Right ventricle myocardium superior (tissue), 1 donor: ENCODE measurements around the gene ZSCAN20. TPM values are rescaled to one million over a fixed set of nuclear protein-coding genes. Genes with fewer than 3 reads are reported as not detected.
"Not testable (repeated sequence)": the region's sequence is repeated elsewhere in the genome, so short reads cannot be mapped to it uniquely, and the experiment has no call there.

Experiments used
- ATAC-seq: fragments of 200-7000 bp; cut with Tn5 transposase; one replicate; pipeline ENCODE4 v1.9.1; 2020; ENCODE audit warnings: mild to moderate bottlenecking; ENCODE audit not compliant: poor library complexity
- DNase-seq: peaks from one replicate; pipeline ENCODE4 v3.0.0-alpha.2; 2020
- intact Hi-C: fragments of 100-400 bp; cut with DNase I; formaldehyde crosslinking; loops from one replicate; pipeline ENCODE4 v1.11.2; 2022
- total RNA-seq: library from RNA; stranded (reverse); fragmentation: NEBNext Ultra II Directional; extraction: Animal tissue kit (Norgen Biotek cat#: 25700); gene quantifications from one replicate; pipeline ENCODE4 v1.2.1, GENCODE V29; 2021
- donor health status: DM: no; HTN: yes; CAD: no; lungs with severe emphysema.

Gene ZSCAN20
- total RNA-seq, 1 donor from 2014 or later = 4.4 TPM

- DNase-seq = no peak
- intact Hi-C loops = no loop called here
- no peak for ATAC-seq
Measured at GRCh38 chr1:33468967-33469366, 3.5 kb upstream of the ZSCAN20 start.

DNA sequence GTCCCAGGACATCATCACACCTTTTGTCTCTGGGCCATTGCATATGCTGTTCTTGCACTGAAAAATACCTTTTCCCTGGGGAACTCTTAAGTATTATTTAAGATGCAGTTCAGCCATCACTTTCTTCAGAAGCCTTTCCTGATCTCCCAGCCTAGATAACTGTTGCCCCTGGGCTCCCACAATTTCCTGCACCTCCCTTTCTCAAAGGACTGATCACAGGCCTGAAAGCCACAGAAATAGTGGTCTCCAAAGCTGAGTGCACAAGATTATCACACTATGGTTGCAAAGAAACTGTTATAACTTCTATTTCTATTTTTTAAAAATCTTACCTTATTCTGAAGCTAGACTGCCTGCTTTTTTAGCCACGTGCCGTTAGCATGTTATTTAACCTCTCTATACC, 2.8 kb upstream of the ZSCAN20 start:
- ATAC-seq (no peak), DNase-seq (no peak)
- intact Hi-C loops = loop anchor here (5.0 to 10.0 kb wide), 3 partner anchors 143 to 255 kb away; no protein-coding TSS in a partner anchor

GRCh38 chr1:33470495-33471012, 1.9 kb upstream of the ZSCAN20 start:
- DNase-seq (peak; percentile 88), ATAC-seq (peak; percentile 71)
- intact Hi-C loops = loop anchor here (5.0 to 10.0 kb wide), 3 partner anchors 142 to 256 kb away; no protein-coding TSS in a partner anchor

- no peak for ATAC-seq
- intact Hi-C loops = loop anchor here (5.0 to 10.0 kb wide), 3 partner anchors 141 to 257 kb away; no protein-coding TSS in a partner anchor
- no peak for DNase-seq
Measured at GRCh38 chr1:33471416-33471815, 1.0 kb upstream of the ZSCAN20 start.

DNA sequence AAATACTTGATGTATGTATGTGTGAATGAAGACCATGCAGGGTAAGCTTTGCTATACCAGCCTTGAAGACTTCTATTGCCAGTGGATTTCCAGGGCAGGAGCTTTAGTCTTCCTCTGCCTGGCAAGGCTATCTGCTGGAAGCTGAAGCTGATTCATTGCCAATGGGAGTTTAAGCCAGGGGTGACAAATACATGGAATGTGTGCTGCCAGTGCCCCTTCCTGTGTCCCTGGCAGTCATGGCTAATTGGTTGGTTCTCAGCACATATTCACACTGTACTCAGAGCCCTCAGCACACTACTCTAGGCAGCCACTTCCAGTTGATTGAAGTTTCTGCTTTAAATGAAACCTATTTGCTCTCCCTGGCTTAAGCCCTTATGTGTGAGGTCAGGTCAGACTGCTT, 1.5 kb downstream of the ZSCAN20 start:
- DNase-seq (no peak), ATAC-seq (peak; percentile 53)
- intact Hi-C loops = loop anchor here (5.0 to 10.0 kb wide), 3 partner anchors 138 to 259 kb away; no protein-coding TSS in a partner anchor

GRCh38 chr1:33477451-33477850, 5.0 kb downstream of the ZSCAN20 start:
- intact Hi-C loops = loop anchor here (10.0 kb wide), 1 partner anchor 263 kb away; no protein-coding TSS in a partner anchor
- no peak for DNase-seq
- no peak for ATAC-seq

- no peak for ATAC-seq
- intact Hi-C loops = no loop called here
- no peak for DNase-seq
Measured at GRCh38 chr1:33482412-33482811, 10.0 kb downstream of the ZSCAN20 start.

DNA sequence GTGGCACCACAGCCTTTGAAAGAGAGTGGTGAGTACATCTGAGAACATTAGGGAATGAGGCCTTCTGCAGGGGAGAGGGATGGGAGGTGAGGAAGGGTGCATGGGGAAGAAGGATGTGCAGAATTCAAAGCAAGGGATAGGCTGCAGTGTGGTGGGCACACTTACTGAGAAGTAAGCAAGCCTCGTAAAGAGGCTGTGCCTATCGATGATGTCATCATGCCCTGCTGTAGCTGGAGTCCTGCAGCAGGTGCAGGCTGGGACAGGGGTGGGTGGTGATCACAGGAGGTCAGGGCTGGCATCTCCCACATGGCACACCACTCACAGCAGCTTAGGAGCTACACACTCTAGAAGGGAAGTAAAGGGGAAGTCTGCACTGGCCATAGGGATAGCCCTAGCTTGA, 16.2 kb downstream of the ZSCAN20 start:
- DNase-seq (no peak), ATAC-seq (no peak)
- intact Hi-C loops = no loop called here

DNA sequence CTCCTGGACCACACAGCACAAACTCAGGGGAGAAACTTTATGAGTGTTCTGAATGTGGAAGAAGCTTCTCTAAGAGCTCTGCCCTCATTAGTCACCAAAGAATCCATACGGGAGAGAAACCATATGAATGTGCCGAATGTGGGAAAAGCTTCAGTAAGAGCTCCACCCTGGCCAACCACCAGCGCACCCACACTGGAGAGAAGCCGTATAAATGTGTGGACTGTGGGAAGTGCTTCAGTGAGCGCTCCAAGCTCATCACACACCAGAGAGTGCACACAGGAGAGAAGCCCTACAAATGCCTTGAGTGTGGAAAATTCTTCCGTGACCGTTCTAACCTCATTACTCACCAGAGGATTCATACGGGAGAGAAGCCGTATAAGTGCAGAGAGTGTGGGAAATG, 22.5 kb downstream of the ZSCAN20 start:
- intact Hi-C loops = no loop called here
- ATAC-seq = no peak
- no peak for DNase-seq

GRCh38 chr1:33497410-33497809, 25.0 kb downstream of the ZSCAN20 start:
- no peak for ATAC-seq
- intact Hi-C loops = no loop called here
- DNase-seq = no peak

DNA sequence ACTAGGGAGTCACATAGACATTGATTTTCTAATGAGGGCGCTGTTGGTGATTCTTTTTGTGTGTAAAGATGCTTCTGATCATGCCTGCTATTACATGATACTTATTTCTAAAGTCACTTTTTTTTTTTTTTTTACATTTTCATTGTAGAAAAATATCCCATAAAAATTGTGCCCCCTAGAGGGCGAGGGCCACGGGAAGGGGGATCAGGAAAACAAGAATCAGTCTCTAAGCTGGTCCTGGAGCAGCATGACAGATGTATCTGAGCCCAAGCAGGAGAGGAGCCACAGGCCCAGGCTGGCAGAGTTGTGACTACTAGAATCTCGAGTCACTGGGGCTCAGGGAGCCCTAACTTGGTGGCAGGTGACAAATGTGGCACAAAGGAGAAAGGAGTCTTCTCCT, 28.1 kb downstream of the ZSCAN20 start:
- ATAC-seq = no peak
- intact Hi-C loops = no loop called here
- DNase-seq = no peak

GRCh38 chr1:33501309-33501708, 28.9 kb downstream of the ZSCAN20 start:
- intact Hi-C loops = no loop called here
- no peak for ATAC-seq

DNA sequence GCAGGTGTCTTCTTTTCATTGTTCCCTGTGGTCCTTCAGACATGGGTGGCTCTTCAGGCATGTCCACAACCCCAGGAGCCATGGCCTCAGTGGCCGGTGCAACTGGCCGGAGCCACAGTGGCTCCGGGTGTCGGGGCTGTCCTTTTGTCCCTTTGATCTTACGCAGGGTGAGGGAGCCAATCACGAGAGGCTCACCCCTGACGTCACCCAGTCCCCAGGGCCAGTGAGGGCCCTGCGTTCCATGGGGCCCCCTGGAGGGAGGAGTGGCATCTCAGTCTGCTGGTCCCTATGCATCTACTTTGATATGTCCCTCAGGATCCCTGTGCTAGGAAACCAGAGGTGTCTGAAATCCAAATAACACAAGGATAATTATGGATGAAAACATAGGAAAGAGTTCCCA, 29.3 kb downstream of the ZSCAN20 start:
- DNase-seq (no peak), ATAC-seq (no peak)
- intact Hi-C loops = no loop called here

More at GRCh38 chr1:33501309-33501708, 28.9 kb downstream of the ZSCAN20 start:
- DNase-seq = no peak

DNA sequence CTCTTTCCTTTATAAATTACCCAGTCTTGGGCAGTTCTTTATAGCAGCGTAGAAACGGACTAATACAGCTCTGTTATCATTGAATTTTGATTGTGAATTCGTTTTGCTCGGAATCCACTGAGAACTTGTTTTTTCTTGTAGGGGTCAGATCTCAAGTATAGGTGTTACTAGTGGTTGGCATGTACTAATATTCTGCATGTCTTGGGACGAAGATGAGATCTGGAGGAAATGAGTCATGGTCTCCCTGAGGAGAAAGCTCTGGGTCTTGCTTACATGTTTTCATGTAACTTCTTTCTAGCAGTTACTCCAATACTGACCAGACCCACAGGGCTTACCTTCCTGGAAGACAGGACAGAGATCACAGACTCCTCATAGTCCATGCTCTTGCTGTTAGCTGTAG, 30.3 kb downstream of the ZSCAN20 start:
- intact Hi-C loops = no loop called here
- DNase-seq = no peak
- ATAC-seq = no peak

DNA sequence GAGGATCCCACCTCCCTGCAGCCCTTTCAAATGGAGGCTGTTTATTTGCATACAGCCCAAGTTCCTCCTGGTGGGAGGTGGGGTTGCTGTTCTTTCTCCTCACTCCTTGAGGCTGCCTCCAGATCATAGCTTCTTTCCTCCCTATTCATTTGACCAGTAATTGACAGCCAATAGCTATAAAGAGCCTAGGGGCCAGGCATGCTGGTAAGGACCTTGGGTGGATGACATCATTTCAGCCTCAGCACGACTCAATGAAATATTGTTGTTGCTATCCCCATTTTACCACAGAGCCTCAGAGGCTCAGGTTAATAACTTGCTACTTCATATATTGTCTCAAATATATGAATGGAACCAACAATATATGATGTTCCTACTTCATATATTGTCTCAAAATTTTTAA, 31.1 kb downstream of the ZSCAN20 start:
- no peak for DNase-seq
- ATAC-seq = no peak
- intact Hi-C loops = no loop called here

DNA sequence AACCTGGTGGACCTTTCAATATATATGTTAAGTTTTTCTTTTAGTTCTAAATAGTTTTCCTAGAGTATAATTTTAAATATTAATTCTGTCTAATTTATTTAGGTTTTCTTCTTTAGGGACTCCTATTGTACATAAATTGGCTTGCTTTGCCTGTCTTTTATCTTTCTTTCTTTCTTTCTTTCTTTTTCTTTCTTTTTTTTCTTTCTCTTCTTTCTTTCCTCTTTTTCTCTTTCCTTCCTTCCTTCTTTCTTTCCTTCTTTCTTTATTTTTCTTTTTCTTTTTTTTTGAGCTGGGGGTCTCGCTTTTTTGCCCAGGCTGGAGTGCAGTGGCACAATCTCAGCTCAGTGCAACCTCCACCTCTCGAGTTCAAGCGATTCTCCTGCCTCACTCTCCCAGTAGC, 35.2 kb downstream of the ZSCAN20 start:
- intact Hi-C loops = no loop called here
- no peak for ATAC-seq

DNA sequence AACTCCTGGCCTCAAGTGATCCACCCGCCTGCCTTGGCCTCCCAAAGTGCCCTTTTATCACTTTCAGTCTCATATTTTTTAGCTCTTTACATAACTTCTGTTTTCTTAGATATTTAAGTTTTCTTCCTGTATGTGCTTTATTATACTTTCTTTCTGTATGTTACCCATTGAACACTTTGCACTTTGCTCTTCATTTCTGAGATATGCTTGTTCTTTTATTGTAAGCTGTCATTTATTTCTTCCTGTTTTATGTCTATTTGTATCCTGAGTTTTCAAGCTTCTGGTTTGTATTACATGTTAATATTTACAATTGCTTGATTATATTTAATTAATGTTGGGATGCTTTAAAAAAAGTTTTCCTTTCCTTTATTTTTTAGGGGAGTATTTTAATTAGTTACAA, 35.7 kb downstream of the ZSCAN20 start:
- intact Hi-C loops = no loop called here
- ATAC-seq (no peak), DNase-seq (no peak)

More for the DNA sequence above, 35.2 kb downstream of the ZSCAN20 start:
- DNase-seq = no peak

GRCh38 chr1:33509276-33509675, 36.8 kb downstream of the ZSCAN20 start:
- DNase-seq, intact Hi-C loops, ATAC-seq: not testable (repeated sequence)

GRCh38 chr1:33512226-33513011, 40.0 kb downstream of the ZSCAN20 start:
- ATAC-seq = no peak
- intact Hi-C loops = loop anchor here (10.0 kb wide), 1 partner anchor 62 kb away; no protein-coding TSS in a partner anchor
- no peak for DNase-seq

DNA sequence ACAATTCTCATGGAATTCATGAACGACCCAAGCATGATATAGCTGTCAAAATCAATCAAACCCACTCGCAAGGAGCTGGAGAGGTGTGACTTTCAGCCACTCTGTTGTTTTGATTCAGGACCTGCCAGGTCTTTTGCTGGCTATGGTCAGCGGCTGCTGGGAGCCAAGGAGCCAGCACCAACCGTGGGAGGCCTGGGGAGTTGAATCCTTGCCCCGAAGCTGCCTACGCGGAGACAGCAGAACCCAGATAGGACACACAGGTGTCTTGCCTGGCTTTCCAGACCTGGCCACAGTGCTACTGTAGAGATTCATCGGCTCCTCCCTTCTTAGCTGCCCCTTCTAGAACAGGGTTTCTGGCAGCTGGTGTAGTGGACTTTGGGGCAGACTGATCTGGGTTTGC, 42.7 kb downstream of the ZSCAN20 start:
- intact Hi-C loops = loop anchor here (10.0 kb wide), 1 partner anchor 60 kb away; no protein-coding TSS in a partner anchor
- no peak for DNase-seq
- peak; percentile 72 for ATAC-seq
